ENCODE measurements around the gene PCDH9.
"Not testable (repeated sequence)": the region's sequence is repeated elsewhere in the genome, so short reads cannot be mapped to it uniquely, and the experiment has no call there.

Gene PCDH9

DNA sequence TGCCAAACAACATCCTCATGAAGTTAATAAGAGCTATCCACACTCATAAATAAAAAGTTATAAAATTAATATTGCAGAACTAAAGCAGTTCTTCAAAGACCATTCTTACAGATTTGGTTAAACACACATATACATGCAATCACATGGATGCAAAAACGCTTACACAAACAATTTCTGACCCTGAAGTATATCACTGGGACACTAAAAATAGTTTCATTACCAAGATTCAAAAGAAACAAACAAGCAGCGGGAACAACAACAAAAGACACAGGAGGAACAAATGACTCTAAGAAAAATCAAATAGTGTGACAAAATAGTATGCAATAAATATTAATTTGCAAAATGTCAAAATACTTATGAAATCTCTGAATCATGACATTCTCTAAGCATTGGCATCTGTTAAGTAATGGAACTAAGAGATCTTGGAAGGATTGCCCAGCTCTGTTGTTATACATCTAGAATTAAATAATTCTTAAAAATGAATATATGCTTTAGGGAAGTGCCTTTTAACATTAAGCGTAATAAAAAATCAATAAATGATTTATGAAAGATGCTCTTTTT is 132.2 kb downstream of the PCDH9 start:
- Histone ChIP-seq H3K4me3 (replicated peaks; ENCODE audit: insufficient read depth, low read length) (no peak overlapping the region), H3K27ac (replicated peaks) (no peak overlapping the region), H3K27me3 (ENCODE audit: insufficient read depth, poor library complexity, severe bottlenecking) (no peaks in the 10 kb centered on the region)
- no peak for DNase-seq (ENCODE audit: low read depth in 1 of 2, low spot score in 1 of 2)
- TF ChIP-seq CTCF (IDR thresholded peaks at IDR 0.05; ENCODE audit: insufficient read depth, low read length) (no peak), SPI1 (IDR thresholded peaks at IDR 0.05; ENCODE audit: borderline replicate concordance, low read depth) (no peak), GABPA (IDR thresholded peaks at IDR 0.05; ENCODE audit: low read depth) (no peak), REST (IDR thresholded peaks at IDR 0.05; ENCODE audit: insufficient replicate concordance, low read depth) (no peak), POLR2AphosphoS5 (IDR thresholded peaks at IDR 0.05; ENCODE audit: low read depth) (no peak)

GRCh38 chr13:67096893-67097292 is 133.2 kb downstream of the PCDH9 start:
- H3K4me3 ChIP-seq (replicated peaks; ENCODE audit: insufficient read depth, low read length); DNase-seq (ENCODE audit: low read depth in 1 of 2, low spot score in 1 of 2); H3K27ac ChIP-seq (replicated peaks); H3K27me3 ChIP-seq (ENCODE audit: insufficient read depth, poor library complexity, severe bottlenecking): not testable (repeated sequence)

GRCh38 chr13:67096418-67096817 is 133.7 kb downstream of the PCDH9 start:
- DNase-seq (ENCODE audit: low read depth in 1 of 2, low spot score in 1 of 2), result no peak
- Histone ChIP-seq H3K27me3 (ENCODE audit: insufficient read depth, poor library complexity, severe bottlenecking) (no peaks in the 10 kb centered on the region), H3K27ac (replicated peaks) (no peak overlapping the region), H3K4me3 (replicated peaks; ENCODE audit: insufficient read depth, low read length) (no peak overlapping the region)
- no peak for TF ChIP-seq CTCF (IDR thresholded peaks at IDR 0.05; ENCODE audit: insufficient read depth, low read length)

- DNase-seq (ENCODE audit: low read depth in 1 of 2, low spot score in 1 of 2), result no peak
- Histone ChIP-seq H3K27ac (replicated peaks) (no peak overlapping the region), H3K4me3 (replicated peaks; ENCODE audit: insufficient read depth, low read length) (no peak overlapping the region), H3K27me3 (ENCODE audit: insufficient read depth, poor library complexity, severe bottlenecking) (no peaks in the 10 kb centered on the region)
- no peak for TF ChIP-seq POLR2AphosphoS5 (IDR thresholded peaks at IDR 0.05; ENCODE audit: low read depth)
- TF ChIP-seq GABPA (IDR thresholded peaks at IDR 0.05; ENCODE audit: low read depth), result no peak
- TF ChIP-seq REST (IDR thresholded peaks at IDR 0.05; ENCODE audit: insufficient replicate concordance, low read depth), result no peak
- TF ChIP-seq SPI1 (IDR thresholded peaks at IDR 0.05; ENCODE audit: borderline replicate concordance, low read depth), result no peak
- TF ChIP-seq CTCF (IDR thresholded peaks at IDR 0.05; ENCODE audit: insufficient read depth, low read length), result no peak
Observed at GRCh38 chr13:67095621-67096020, 134.5 kb downstream of the PCDH9 start.
